Gastroesophageal sphincter (tissue), 3 donors: ENCODE measurements around the gene SULT4A1.

Source experiments
- EP300 ChIP-seq: sonication (generic); formaldehyde crosslinking; IDR thresholded peaks from one replicate; pipeline ENCODE4 v1.6.1; 2017; ENCODE audit warnings: antibody characterized with exemption, mild to moderate bottlenecking
- POLR2A ChIP-seq, 2 donors: fragments of 450-650 bp; IDR thresholded peaks; one replicate each; pipeline ENCODE4 v1.6.1; 2017; ENCODE audit warnings: antibody characterized with exemption in 2 of 2, mild to moderate bottlenecking in 2 of 2, moderate library complexity in 1 of 2
- POLR2AphosphoS5 ChIP-seq: sonication (generic); formaldehyde crosslinking; IDR thresholded peaks from one replicate; pipeline ENCODE4 v1.6.1; 2017; ENCODE audit warnings: antibody characterized with exemption
- TF ChIP-seq, protein P1 (sequence below), 4 experiments: fragments of 200-600 bp in 2 of 4; fragments of 450-650 bp in 2 of 4; sonication (generic) in 1 of 4; IDR thresholded peaks; one replicate each; pipeline ENCODE4 v1.5.1; 2017 to 2019; ENCODE audit warnings: antibody characterized with exemption in 4 of 4, mild to moderate bottlenecking in 2 of 4, moderate library complexity in 2 of 4

DNA sequence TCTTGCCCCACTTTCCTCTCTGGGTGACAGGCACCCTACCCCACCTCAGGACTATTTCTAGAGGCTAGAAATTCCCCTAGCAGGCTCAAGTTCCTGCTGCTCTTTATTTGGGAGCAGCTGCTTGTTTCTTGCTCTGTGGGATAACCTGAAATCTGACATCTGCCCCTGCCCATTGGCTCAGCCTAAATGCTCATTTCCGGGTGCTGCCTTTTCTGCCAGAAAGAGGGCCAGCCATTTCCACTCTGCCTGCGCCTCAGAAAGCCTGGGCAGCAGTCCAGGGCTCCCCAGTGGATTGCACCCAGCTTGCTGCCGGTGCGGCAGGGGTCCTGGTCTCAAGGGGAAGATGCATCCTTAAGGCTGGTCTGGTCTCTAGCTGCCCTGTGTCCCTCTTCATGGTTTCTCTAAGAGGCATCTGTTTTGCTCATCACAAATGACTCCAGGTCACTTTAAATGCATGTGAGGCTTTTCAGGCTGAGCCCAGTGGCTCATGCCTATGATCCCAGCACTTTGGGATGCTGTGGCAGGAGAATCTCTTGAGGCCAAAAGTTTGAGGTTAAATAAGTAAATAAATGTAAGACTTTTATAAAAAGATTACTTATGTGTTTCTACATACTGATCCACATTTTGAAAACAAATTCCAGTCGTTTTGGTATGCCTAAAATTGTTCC lies 39.8 kb upstream of the SULT4A1 start:
- TF ChIP-seq, protein P1, sequence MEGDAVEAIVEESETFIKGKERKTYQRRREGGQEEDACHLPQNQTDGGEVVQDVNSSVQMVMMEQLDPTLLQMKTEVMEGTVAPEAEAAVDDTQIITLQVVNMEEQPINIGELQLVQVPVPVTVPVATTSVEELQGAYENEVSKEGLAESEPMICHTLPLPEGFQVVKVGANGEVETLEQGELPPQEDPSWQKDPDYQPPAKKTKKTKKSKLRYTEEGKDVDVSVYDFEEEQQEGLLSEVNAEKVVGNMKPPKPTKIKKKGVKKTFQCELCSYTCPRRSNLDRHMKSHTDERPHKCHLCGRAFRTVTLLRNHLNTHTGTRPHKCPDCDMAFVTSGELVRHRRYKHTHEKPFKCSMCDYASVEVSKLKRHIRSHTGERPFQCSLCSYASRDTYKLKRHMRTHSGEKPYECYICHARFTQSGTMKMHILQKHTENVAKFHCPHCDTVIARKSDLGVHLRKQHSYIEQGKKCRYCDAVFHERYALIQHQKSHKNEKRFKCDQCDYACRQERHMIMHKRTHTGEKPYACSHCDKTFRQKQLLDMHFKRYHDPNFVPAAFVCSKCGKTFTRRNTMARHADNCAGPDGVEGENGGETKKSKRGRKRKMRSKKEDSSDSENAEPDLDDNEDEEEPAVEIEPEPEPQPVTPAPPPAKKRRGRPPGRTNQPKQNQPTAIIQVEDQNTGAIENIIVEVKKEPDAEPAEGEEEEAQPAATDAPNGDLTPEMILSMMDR (IDR thresholded peaks at IDR 0.05) = no peak
- TF ChIP-seq POLR2A (IDR thresholded peaks at IDR 0.05) (no peak), EP300 (no peak), POLR2AphosphoS5 (no peak)
